GM08714 (cell line): ENCODE results near the gene RBM44.
"Not testable (repeated sequence)": the region's sequence is repeated elsewhere in the genome, so short reads cannot be mapped to it uniquely, and the experiment has no call there.

Source experiments
- H3K4me3 ChIP-seq: fragments of 200-500 bp; sonication (Bioruptor generic); 2 replicates; pipeline ENCODE4 v1.5.1; 2014; ENCODE audit warnings: mild to moderate bottlenecking, low read length, inconsistent platforms
- ZNF274 ChIP-seq: IDR thresholded peaks from 2 replicates; pipeline ENCODE4 v1.6.1; 2012; ENCODE audit warnings: mild to moderate bottlenecking, low read depth, low read length

The RBM44 gene

DNA sequence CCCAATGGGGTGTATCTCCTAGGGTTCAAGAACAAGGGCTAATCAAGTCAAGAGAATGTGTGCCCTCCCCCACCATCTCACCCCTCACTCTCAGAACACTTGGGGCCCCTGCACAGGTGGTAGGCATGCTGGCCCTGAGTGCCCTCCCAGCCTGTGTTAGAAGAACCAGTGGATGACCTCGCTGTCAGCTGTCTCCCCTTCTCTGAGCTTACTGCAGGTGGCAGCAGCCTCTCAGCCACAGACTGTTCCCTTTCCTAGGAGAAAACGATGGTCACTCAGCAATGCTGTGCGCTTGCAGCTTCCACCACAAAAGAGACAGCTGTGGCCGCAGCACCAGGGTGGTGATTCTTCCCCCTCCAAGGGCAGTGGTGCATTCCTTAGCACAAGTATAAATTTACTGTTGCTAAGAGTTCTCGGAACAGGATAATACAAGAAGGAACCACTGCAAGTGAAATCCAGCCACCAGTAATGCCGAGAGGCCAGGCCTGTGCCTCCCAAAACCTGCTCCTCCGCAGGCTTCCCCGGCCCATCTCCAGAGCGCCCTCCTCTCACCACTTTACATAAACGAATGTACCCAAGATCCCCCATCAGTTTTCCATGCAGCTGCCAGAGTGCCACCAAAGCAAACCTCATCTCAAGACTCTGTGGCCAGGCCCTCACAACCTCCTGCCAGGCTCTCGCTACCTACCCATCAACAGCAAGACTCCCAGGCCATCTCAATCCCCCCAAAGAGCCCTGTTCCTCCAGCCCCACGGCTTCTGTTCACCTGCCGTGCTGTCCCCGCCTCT, 59.9 kb downstream of the RBM44 start:
- TF ChIP-seq ZNF274: no peak
- no peak overlapping the region for H3K4me3 ChIP-seq

DNA sequence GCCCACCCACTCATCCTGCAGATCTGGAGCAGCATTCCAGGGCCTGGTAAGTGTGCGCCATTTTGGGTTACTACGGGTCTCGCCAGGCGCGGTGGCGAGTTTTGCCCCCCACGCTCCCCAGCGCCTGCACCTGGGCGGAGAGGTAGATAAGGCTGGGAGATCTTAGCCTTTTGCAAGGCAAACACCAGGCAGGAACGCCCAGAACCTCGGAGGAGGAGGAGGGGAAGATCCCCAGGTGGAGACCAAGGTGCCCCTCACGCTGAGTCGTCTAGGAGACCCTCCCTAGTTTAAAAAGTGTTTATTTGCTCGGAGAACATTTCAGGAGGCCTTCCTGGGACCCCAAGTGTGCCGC, 60.5 kb downstream of the RBM44 start:
- H3K4me3 ChIP-seq: no peak overlapping the region
- TF ChIP-seq ZNF274: no peak

DNA sequence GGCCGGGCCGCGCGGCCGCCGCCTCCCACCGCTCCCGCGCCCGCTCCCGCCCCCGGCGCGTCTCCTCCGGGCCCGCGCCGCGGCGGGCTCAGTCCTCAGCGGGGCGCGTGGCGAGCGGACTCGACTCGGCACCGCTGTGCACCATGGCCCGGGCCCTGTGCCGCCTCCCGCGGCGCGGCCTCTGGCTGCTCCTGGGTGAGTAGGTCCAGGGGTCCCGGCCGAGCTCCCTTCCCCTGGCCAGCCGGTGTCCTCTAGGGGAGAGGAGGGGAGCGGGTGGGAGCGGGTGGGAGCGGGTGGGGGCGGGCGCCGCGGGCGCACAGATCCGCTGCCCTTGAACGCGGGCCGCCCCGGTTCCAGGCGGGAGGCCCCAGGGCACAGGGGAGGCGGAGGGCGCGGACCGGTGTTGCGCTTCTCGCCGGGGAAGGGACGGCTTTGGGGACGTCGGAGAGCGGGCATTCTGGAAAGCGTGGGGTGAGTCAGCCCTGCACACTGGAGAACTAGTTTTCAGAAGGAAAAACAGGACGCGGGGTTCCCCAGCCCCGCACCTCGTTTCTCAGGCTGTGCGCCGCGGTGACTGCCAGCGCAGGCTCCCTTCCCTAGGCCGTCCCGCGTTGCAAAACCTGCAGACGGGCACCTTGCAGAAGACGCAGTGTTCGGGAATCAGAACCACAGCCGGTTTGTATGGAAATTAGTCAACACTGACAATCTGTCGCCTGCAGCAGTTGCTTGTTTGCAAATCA, 61.1 kb downstream of the RBM44 start, which contains the start of gene RAMP1:
TSS of gene RAMP1 (plus strand) at position 91 of the 740 bp plus-strand sequence. CDS start at position 144, 53 bp downstream.
- no peak within 1 kb of the TSS for H3K4me3 ChIP-seq
- no peak for TF ChIP-seq ZNF274

DNA sequence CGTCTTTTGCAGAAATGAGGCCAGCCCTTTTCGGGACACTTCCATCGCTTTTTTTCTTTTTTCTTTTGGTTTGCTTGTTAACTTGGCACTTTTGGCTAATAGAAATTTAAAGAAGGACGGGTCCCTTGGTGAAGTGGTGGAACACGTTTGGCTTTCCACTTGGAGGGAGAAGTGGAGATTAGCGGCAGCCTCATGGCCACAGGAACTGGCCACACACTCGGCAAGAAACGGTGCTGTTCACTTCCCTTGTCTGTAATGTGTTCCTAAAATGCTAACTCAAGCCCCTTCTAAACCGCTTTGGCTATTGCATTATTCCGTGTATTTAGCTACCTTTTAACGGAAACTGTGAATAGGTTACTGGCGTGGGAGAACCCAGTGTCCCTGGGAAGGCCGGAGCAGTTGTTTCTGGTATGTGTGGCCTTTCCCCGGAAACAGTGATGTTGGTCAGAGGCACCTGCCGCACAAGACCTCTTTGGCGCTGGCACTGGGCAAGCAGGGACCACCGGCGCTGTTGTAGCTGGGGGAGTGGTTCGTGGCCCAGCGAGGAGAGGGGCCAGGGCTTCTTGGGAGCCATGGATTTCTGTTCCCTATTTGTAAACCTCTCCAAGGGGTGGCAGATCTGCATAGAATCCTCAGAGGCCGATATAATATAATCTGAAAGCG, 61.8 kb downstream of the RBM44 start:
- no peak for TF ChIP-seq ZNF274
- no peak overlapping the region for H3K4me3 ChIP-seq

DNA sequence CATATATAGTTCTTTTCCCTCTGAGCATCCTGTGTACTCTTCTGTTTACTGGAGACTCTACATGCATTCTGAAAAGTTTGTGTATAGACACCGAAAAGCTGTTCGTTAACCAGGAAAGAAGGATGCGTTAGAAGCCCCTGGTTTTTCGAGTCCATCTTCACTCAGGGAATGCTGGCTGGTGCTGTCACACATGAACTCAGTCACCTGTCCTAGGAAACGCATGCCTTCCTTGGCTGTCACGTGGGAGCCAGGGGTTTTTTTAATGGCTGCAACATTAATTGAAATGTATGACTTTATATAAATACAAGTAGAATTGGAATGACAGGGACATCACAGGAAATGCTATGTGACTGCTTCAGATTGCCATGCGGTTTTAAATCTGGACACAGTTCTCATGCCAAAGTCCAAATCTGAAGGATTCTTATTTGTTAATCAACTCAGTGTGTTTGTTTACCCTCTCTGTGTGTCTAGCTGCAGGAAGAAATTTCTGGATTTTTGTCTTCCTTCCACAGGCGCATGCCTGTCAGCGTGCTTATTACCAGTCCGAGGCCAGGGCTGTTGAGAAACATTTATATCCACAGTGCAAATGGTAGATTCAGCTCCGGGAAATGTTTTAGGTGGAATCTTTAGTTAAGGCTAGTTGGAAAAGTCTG, 63.4 kb downstream of the RBM44 start:
- no peak overlapping the region for H3K4me3 ChIP-seq
- no peak for TF ChIP-seq ZNF274

DNA sequence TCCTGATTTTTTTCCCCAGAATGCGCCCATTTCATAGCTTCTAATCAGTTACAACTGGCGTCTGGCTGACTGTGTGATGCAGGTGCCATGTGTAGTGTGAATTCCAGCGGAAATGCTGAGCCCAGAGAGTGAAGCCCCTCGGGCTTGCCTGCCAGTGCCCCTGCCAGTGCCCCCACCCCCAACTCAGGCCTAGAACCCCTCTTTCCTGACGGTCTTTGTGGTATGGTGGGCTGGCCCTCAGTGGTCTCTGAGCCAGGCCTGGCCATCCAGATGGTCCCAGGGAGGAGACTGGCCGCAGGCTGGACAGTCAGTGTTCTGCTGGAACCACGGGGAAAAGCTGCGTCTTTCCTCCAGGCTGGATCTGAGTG, 63.9 kb downstream of the RBM44 start:
- no peak for TF ChIP-seq ZNF274
- no peak overlapping the region for H3K4me3 ChIP-seq

DNA sequence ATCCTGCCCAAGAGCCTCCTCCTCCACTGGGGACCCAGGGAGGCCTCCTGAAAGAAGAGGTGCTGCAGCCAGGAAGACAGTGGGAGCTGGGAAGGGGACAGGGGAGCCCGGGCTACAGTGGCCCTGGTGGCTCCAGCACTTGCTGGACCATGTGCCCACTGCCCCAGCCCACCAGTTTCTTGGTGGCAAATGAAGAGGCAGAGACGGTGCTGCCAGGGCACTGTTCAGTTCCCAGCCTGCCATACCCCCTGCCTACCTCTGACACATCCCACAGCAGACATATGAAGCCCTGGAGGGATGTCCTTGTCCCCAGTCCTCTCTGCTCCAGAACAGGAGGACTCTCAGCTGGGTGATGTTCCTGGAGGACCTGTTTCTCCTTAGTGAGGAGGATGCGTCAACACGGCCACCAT, 64.5 kb downstream of the RBM44 start:
- no peak overlapping the region for H3K4me3 ChIP-seq
- no peak for TF ChIP-seq ZNF274

DNA sequence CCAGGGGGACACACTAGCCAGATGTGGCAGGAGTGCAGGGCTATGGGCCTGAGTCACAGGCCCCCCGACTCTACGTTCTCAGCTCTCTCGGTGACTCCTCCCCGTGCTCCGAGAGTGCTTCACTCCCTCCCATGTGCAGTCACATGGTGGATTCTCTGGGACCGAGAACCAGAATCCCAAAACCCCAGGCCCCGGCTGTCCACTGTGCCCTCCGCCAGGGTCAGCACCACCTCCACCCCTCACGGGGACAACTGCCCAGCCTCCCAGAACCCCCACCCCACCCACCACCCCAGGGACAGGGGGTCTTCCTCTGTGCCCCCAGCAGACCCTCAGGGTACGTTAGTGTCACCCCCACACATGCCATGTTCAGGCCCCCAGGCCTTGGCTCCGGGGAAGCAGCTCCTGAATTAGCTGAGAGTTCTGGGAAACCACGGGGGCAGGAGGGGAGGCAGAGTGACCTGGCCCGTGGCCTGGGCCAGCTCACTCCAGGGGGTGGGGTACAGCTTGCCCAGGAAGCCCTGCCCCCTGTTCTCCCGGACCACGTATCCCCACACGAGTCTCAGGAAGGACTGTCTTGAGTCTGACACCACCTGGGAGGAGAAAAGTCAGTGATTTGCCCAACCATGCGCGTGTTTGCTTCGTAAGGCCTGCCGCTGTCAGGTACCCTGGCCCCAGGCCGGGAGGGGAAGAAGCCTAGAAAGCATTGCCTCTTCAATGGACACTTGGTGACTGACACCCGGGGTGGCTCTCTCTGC, 65.3 kb downstream of the RBM44 start:
- H3K4me3 ChIP-seq: no peak overlapping the region
- TF ChIP-seq ZNF274: no peak

DNA sequence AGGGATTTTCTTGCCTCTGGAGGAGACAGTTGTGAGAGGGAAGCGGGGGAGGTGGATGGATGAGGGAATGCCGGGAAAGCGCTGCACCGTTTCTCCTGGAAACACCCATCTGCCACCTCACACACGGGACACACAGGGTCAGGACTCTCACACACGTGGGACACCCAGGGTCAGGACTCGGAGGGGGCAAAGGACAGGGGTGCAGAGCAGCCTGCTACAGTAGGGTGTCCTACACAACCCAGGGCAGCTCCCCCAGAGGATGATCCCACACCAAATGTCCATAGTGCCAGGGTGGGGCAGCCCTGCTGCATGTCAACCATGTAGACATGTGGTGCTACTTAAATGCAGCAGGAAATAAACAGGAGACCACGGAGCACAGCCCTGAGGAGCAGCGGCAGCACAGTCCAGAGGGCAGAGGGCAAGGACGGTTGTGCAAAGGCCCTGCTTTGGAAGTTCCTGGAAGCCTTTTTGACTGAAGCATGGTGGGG, 65.9 kb downstream of the RBM44 start:
- no peak overlapping the region for H3K4me3 ChIP-seq
- no peak for TF ChIP-seq ZNF274

DNA sequence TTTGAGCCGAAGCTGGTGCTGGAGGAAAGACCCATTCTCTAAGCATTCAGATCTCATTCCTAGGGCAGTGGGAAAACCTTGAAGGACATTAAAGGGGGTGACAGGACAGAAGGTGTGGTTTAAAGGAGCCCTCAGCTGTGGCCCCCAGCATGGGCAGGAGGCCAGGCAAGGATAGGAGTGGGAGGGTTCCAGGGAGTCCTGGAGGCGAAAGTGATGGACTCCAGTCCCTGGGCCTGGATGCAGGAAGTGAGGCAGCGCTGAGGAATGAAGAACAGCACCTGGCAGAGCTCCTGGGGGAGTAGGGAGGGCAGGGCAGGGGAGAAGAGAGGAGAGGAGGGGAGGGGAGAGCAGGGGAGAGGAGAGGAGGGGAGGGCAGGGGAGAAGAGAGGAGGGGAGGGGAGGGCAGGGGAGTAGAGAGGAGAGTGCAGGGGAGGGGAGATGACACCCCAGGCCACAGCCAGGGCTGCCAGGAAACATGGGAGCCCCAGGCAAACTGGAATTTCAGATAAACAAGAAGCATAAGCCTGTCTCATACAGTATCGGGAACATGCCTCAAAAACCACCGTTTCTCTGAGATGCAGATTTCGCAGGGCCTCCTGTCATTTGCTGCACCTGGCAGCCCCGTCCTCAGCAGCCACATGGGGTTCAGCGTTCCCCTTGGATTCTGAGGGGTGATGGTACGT, 66.5 kb downstream of the RBM44 start:
- no peak overlapping the region for H3K4me3 ChIP-seq
- no peak for TF ChIP-seq ZNF274

DNA sequence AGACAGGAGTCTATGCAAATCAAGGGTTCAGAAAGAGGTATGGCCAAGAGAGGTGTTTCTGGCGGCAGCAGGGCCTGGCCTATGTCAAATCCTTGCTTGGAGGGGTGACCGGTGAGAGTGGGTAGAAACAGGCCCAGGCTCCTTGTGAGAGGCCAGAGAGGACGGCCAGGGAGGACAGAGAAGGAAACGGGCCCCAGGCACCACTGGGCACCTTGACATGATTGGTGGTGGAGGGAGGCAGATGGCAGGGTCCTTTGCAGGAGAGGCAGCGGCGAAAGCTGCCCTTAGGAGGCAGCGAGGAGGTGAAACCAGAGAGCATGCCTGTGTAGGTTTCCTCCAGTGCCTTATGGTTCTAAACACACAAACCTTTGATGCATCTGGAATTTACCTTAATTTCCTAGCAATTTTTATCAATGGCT, 67.1 kb downstream of the RBM44 start:
- TF ChIP-seq ZNF274: no peak
- H3K4me3 ChIP-seq: no peak overlapping the region

DNA sequence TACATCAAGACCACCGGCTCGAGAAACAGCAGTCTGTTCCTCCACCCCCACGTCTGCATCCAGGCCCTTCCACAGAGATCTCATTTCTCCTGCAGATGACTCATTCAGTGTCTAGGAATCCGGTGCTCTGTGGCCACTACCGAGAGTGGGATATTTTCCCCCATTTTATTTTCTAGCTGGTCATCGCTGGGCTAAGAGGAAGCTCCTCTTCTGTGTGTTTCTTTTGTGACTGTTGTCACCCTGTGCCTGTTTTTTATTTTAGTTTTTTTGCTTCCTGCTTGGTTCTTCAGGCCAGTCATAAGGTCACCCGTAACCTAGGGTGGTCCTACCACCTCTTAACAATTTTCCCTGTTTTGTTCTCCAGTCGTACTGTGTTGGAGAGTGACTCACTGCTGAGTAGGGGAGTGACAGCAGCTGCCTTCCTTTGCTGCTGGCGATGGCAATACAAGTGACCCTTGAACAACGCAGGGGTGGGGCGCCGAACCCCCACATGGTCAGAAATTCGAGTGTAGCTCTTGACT, 67.6 kb downstream of the RBM44 start:
- no peak overlapping the region for H3K4me3 ChIP-seq
- no peak for TF ChIP-seq ZNF274

DNA sequence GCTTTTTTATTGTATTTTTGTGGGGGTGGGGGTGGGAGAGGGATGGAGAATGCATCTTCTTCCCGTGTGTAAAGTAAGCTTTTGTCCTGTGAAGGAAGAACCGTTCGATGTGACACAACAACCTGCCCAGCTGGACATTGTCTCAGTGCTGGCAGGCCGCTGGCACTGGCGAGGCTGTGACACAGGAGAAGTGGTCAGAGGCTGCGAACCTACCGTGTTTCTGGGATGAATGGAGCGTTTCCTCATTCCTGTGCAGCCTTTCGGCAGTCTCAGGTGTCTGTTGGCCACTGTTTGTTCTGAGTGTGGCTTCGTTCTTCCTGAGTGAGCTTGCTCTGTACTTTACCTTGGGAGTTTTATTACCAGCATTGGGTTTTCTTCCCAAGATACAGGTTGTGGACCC, 68.9 kb downstream of the RBM44 start:
- no peak overlapping the region for H3K4me3 ChIP-seq
- no peak for TF ChIP-seq ZNF274

DNA sequence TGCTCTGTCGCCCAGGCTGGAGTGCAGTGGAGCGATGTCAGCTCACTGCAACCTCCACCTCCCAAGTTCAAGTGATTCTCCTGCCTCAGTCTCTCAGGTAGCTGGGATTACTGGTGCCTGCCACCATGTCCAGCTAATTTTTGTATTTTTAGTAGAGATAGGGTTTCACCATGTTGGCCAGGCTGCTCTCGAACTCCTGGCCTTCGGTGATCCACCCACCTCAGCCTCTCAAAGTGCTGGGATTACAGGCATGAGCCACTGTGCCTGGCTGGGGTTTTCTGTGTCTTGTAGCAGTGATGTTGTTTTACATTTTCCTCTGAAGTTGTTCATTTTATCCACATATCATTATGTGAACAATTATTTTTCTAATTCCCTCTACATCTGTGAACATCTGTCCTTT, 69.5 kb downstream of the RBM44 start:
- not testable (repeated sequence) for H3K4me3 ChIP-seq
